Fibroblast of lung (primary cell): ENCODE data around the gene WASL. TPM values are rescaled to one million over a fixed set of nuclear protein-coding genes. Genes with fewer than 3 reads are reported as not detected.

Experiments used
- DNase-seq, 2 donors: peaks; one replicate each; pipeline versions ENCODE4 v3.0.0 to v3.0.0-alpha.2; 2010; ENCODE audit warnings: low read depth in 2 of 2
- H2AFZ ChIP-seq: 2 replicates; pipeline ENCODE4 v1.5.1; 2012; ENCODE audit warnings: low read length, control low read depth, inconsistent platforms
- H3K27ac ChIP-seq: 2 replicates; pipeline ENCODE4 v1.5.1; 2011; ENCODE audit warnings: low read length, control low read depth; ENCODE audit not compliant: insufficient read depth
- H3K27me3 ChIP-seq: 2 replicates; pipeline ENCODE4 v1.5.1; 2011; ENCODE audit warnings: mild to moderate bottlenecking, low read length; ENCODE audit not compliant: control insufficient read depth, insufficient read depth
- H3K36me3 ChIP-seq: 2 replicates; pipeline ENCODE4 v1.5.1; 2011; ENCODE audit warnings: low read length; ENCODE audit not compliant: control insufficient read depth, insufficient read depth
- H3K4me1 ChIP-seq: 2 replicates; pipeline ENCODE4 v1.5.1; 2011; ENCODE audit warnings: low read length; ENCODE audit not compliant: control insufficient read depth, insufficient read depth; ENCODE audit errors: extremely low read depth
- H3K4me2 ChIP-seq: 2 replicates; pipeline ENCODE4 v1.5.1; 2011; ENCODE audit warnings: low read length, control low read depth; ENCODE audit not compliant: insufficient read depth; ENCODE audit errors: extremely low read depth
- H3K4me3 ChIP-seq, 4 experiments: fragments of 200-600 bp in 1 of 4; sonication (generic) in 1 of 4; replicated peaks in 1 of 4; 2 replicates each; pipeline ENCODE4 v1.5.1; 2011 to 2016; ENCODE audit warnings: low read length in 4 of 4, low read depth in 3 of 4, mild to moderate bottlenecking in 3 of 4, control low read depth in 2 of 4, inconsistent platforms in 1 of 4, mixed read lengths in 1 of 4; ENCODE audit not compliant: insufficient read depth in 1 of 4; ENCODE audit errors: control extremely low read depth in 1 of 4
- H3K79me2 ChIP-seq: 2 replicates; pipeline ENCODE4 v1.5.1; 2012; ENCODE audit warnings: mild to moderate bottlenecking, low read length, inconsistent platforms; ENCODE audit not compliant: control insufficient read depth, insufficient read depth
- H3K9ac ChIP-seq: 2 replicates; pipeline ENCODE4 v1.5.1; 2011; ENCODE audit warnings: mild to moderate bottlenecking, low read length, control low read depth; ENCODE audit not compliant: insufficient read depth
- H3K9me3 ChIP-seq: 2 replicates; pipeline ENCODE4 v1.5.1; 2012; ENCODE audit warnings: low read depth, low read length; ENCODE audit not compliant: control insufficient read depth, insufficient read depth
- H4K20me1 ChIP-seq: 2 replicates; pipeline ENCODE4 v1.5.1; 2011; ENCODE audit warnings: low read length; ENCODE audit not compliant: control insufficient read depth, insufficient read depth; ENCODE audit errors: extremely low read depth
- EZH2 ChIP-seq: IDR thresholded peaks from 2 replicates; pipeline ENCODE4 v1.5.1; 2012; ENCODE audit warnings: low read length, control low read depth, mild to moderate bottlenecking; ENCODE audit errors: missing control alignments
- polyA plus RNA-seq, 2 donors: library from polyadenylated mRNA; depleted of rRNA in 1 of 2; stranded (reverse) in 1 of 2; unstranded in 1 of 2; fragments of >200 nt; gene quantifications; 2 replicates each; pipeline ENCODE4 v1.2.1, GENCODE V29; 2011 to 2012; ENCODE audit warnings: missing spikeins in 1 of 2
- total RNA-seq: library from RNA; depleted of rRNA; stranded (reverse); fragments of >200 nt; gene quantifications from 2 replicates; pipeline ENCODE4 v1.2.1, GENCODE V29; 2014
- TF ChIP-seq, protein P1 (sequence below), 2 donors: IDR thresholded peaks in 1 of 2; conservative IDR thresholded peaks in 1 of 2; 1 replicate in 1 of 2; 2 replicates in 1 of 2; pipeline ENCODE4 v1.5.1; 2011 to 2012; ENCODE audit warnings: low read length in 2 of 2, control low read depth in 1 of 2, inconsistent platforms in 1 of 2, low read depth in 1 of 2, mild to moderate bottlenecking in 1 of 2

WASL gene
- total and polyA plus RNA-seq, 2 donors (not counting 1 experiment from before 2014, with no cell fraction given): 15.4 to 21.0 TPM

DNA sequence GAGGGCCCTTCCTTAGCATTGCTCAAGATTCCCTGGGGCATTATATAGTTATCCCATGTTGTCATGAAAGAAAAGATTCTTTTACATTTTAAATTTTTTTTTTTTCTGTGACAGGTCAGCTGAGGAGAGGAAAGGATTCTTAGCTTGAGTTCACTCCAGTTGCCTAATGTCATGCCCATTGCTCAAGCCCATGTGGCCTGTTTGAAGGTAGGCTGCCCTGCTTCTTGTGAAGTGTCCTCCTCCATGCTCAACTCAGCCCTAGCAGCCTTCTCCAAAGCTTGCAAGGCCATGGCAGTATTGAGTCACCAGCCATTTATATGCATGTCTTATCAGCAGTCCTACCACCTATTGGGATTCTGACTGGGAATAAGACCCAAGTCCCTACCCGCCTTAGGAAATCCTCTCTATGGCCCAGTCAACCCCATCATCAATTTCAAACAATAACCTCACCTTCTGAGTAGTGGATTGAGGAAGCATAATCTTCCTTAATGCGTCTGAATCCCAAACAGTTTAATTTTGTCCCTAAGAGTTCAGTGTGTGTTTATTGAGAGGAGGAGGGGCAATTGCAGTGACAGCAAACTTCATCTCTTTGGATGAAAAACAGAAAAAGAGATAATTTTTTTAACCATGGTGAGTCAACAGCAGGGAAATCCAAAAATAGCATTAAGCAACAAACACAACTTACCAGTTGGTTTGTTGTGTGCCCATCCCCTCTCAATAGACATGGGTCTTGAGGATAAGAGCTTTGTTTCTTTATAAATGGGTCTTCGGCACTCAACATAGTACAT is 38.6 kb upstream of the WASL start:
- no peak for DNase-seq
- no peaks in the 10 kb centered on the region for H3K79me2 ChIP-seq
- H2AFZ ChIP-seq: no peak overlapping the region
- no peaks in the 10 kb centered on the region for H4K20me1 ChIP-seq
- H3K4me3 ChIP-seq: no peak overlapping the region
- TF ChIP-seq EZH2: no peak
- TF ChIP-seq, protein P1, sequence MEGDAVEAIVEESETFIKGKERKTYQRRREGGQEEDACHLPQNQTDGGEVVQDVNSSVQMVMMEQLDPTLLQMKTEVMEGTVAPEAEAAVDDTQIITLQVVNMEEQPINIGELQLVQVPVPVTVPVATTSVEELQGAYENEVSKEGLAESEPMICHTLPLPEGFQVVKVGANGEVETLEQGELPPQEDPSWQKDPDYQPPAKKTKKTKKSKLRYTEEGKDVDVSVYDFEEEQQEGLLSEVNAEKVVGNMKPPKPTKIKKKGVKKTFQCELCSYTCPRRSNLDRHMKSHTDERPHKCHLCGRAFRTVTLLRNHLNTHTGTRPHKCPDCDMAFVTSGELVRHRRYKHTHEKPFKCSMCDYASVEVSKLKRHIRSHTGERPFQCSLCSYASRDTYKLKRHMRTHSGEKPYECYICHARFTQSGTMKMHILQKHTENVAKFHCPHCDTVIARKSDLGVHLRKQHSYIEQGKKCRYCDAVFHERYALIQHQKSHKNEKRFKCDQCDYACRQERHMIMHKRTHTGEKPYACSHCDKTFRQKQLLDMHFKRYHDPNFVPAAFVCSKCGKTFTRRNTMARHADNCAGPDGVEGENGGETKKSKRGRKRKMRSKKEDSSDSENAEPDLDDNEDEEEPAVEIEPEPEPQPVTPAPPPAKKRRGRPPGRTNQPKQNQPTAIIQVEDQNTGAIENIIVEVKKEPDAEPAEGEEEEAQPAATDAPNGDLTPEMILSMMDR (conservative IDR thresholded peaks at IDR 0.05 in 1 of 2, IDR thresholded peaks at IDR 0.05 in 1 of 2; ENCODE audit: low read depth in 1 of 2, low read length in 2 of 2): no peak
- no peaks in the 10 kb centered on the region for H3K4me1 ChIP-seq
- H3K27me3 ChIP-seq: no peaks in the 10 kb centered on the region
- H3K27ac ChIP-seq: no peak overlapping the region
- no peak overlapping the region for H3K9ac ChIP-seq
- no peaks in the 10 kb centered on the region for H3K9me3 ChIP-seq
- no peaks in the 10 kb centered on the region for H3K36me3 ChIP-seq
- H3K4me2 ChIP-seq: no peak overlapping the region

DNA sequence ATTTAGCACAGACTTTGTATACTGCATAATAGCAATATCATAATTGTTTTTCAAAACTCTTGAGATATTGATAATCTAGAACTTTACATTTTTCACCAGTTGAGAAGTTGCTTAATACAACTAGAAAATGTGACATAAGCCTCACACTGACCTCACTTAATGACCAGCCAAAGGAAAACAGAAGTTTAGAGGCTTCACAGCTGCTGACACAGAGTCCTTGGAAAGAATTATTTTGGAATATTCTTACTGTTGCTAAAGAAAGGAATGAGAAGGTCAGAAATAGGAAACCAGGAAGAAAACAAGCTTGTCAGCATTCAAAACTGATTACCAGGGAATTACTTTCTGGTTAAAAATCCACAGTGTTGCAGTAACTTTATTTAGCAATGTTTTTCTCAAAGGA is 35.5 kb upstream of the WASL start:
- Histone ChIP-seq H3K79me2 (no peaks in the 10 kb centered on the region), H4K20me1 (no peaks in the 10 kb centered on the region), H2AFZ (no peak overlapping the region), H3K4me1 (no peaks in the 10 kb centered on the region), H3K9me3 (no peaks in the 10 kb centered on the region), H3K4me3 (no peak overlapping the region), H3K36me3 (no peaks in the 10 kb centered on the region), H3K4me2 (no peak overlapping the region), H3K9ac (no peak overlapping the region), H3K27ac (no peak overlapping the region), H3K27me3 (no peaks in the 10 kb centered on the region)
- DNase-seq: peak in 1 of 2 donors; percentile 65
- TF ChIP-seq, protein P1 (conservative IDR thresholded peaks at IDR 0.05 in 1 of 2, IDR thresholded peaks at IDR 0.05 in 1 of 2; ENCODE audit: low read depth in 1 of 2, low read length in 2 of 2): no peak
- TF ChIP-seq EZH2: no peak

DNA sequence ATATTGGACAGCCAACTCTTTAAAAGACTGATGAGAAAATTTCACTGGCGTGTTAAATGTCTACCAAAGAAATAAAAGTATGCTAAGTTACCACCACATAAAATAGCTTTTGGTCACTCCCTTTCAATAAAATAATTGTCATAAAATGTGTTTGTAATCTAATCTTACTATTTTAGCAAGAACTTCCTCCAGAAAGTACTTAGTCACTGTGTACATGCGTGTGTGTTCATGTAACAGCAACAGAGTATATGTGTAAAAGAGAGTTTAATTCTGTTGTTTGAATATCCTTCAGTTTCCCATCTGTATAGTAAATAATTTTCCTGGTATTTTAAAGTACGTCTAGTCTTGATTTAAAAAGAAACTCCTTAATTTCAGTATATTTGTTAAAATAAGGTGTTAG is 35.0 kb upstream of the WASL start:
- Histone ChIP-seq H3K4me1 (no peaks in the 10 kb centered on the region), H3K4me2 (no peak overlapping the region), H3K27me3 (no peaks in the 10 kb centered on the region), H3K27ac (no peak overlapping the region), H3K79me2 (no peaks in the 10 kb centered on the region), H2AFZ (no peak overlapping the region), H3K9ac (no peak overlapping the region), H3K9me3 (no peaks in the 10 kb centered on the region), H4K20me1 (no peaks in the 10 kb centered on the region), H3K36me3 (no peaks in the 10 kb centered on the region), H3K4me3 (no peak overlapping the region)
- TF ChIP-seq EZH2: no peak
- TF ChIP-seq, protein P1 (conservative IDR thresholded peaks at IDR 0.05 in 1 of 2, IDR thresholded peaks at IDR 0.05 in 1 of 2; ENCODE audit: low read depth in 1 of 2, low read length in 2 of 2): no peak
- DNase-seq: no peak
